Testis (tissue), 3 donors: ENCODE measurements around the gene SH3RF3. TPM values are rescaled to one million over a fixed set of nuclear protein-coding genes. Genes with fewer than 3 reads are reported as not detected.
A peak's percentile ranks its signal among the peaks of the same experiment; 100 is the strongest.

Experiments used
- DNase-seq: peaks from one replicate; pipeline ENCODE4 v3.0.0-alpha.2; 2019
- H3K27ac ChIP-seq, 2 donors: fragments of 200-600 bp; sonication (generic); one replicate each; pipeline ENCODE4 v1.5.1; 2019
- H3K27me3 ChIP-seq: fragments of 200-600 bp; sonication (generic); one replicate; pipeline ENCODE4 v1.5.1; 2019
- H3K36me3 ChIP-seq: fragments of 200-600 bp; sonication (generic); one replicate; pipeline ENCODE4 v1.5.1; 2017; ENCODE audit warnings: low read depth; ENCODE audit errors: missing control alignments
- H3K4me1 ChIP-seq: fragments of 200-600 bp; sonication (generic); one replicate; pipeline ENCODE4 v1.5.1; 2019
- H3K4me3 ChIP-seq, 2 donors: fragments of 200-600 bp; sonication (generic); one replicate each; pipeline ENCODE4 v1.5.1; 2017 to 2019
- H3K9me3 ChIP-seq: fragments of 200-600 bp; sonication (generic); one replicate; pipeline ENCODE4 v1.5.1; 2017
- CTCF ChIP-seq, 3 experiments: fragments of 450-650 bp in 2 of 3; fragments of 200-600 bp in 1 of 3; sonication (generic) in 1 of 3; IDR thresholded peaks; one replicate each; pipeline ENCODE4 v1.5.1; 2016 to 2019; ENCODE audit warnings: antibody characterized with exemption in 3 of 3, mild to moderate bottlenecking in 2 of 3, moderate library complexity in 1 of 3
- POLR2A ChIP-seq: fragments of 450-650 bp; IDR thresholded peaks from one replicate; pipeline ENCODE4 v1.6.1; 2017; ENCODE audit warnings: antibody characterized with exemption, mild to moderate bottlenecking, moderate library complexity
- WGBS, 2 donors: methylation state at CpG; one replicate each; pipeline ENCODE4 v1.1.5; 2018; 5-methylcytosine and 5-hydroxymethylcytosine counted together
- intact Hi-C: fragments of 100-400 bp; cut with DNase I; formaldehyde crosslinking; loops from one replicate; pipeline ENCODE4 v1.15.1; 2023; ENCODE audit warnings: low total_unique reads
- polyA plus RNA-seq: library from polyadenylated mRNA; stranded (reverse); fragments of 350-450 nt; fragmentation: Illumina TruSeq; extraction: RNeasy Lipid Tissue Mini Kit (QIAGEN cat#74804); gene quantifications from one replicate; pipeline ENCODE4 v1.2.3, GENCODE V29; 2014; ENCODE audit warnings: low read depth, low replicate concordance; ENCODE audit not compliant: insufficient read depth
- total RNA-seq, 2 donors: library from RNA; depleted of rRNA; stranded (reverse); fragments of >200 nt; gene quantifications; one replicate each; pipeline ENCODE4 v1.2.3, GENCODE V29; 2016

The SH3RF3 gene
- total and polyA plus RNA-seq, 3 donors from 2014 or later: 9.3 to 20.1 (median 16.5) TPM

- Histone ChIP-seq H3K27me3 (no peaks in the 10 kb centered on the region), H3K4me3 (no peak overlapping the region), H3K36me3 (no peaks in the 10 kb centered on the region), H3K4me1 (peaks cover 35% of the 10 kb centered on the region), H3K9me3 (no peaks in the 10 kb centered on the region), H3K27ac (peak overlapping the region in 1 of 2 donors; percentile 76)
- intact Hi-C loops: loop anchor here (10.0 kb wide), 1 partner anchor 73 kb away; no protein-coding TSS in a partner anchor
- DNase-seq: peak; percentile 54
- TF ChIP-seq POLR2A (no peak), CTCF (IDR thresholded peaks at IDR 0.05) (peak in 1 of 3 experiments; percentile 11)
- WGBS, 2 donors: 48 to 59% methylated on average over 26 to 36 of the region's 36 CpGs
Measured at GRCh38 chr2:109171444-109172334, 42.7 kb downstream of the SH3RF3 start.

- TF ChIP-seq CTCF (IDR thresholded peaks at IDR 0.05) (no peak), POLR2A (no peak)
Measured at GRCh38 chr2:109172556-109173105, 43.6 kb downstream of the SH3RF3 start.

GRCh38 chr2:109173311-109174171 lies 44.5 kb downstream of the SH3RF3 start:
- intact Hi-C loops: loop anchor here (10.0 kb wide), 1 partner anchor 71 kb away; no protein-coding TSS in a partner anchor
- peaks cover 35% of the 10 kb centered on the region for H3K4me1 ChIP-seq
- H3K4me3 ChIP-seq: no peak overlapping the region
- H3K36me3 ChIP-seq: no peaks in the 10 kb centered on the region
- peak; percentile 84 for DNase-seq
- H3K27me3 ChIP-seq: no peaks in the 10 kb centered on the region
- peak overlapping the region; percentile 51 to 76 for H3K27ac ChIP-seq
- no peaks in the 10 kb centered on the region for H3K9me3 ChIP-seq
- WGBS, 2 donors: 42 to 54% methylated on average over 13 to 19 of the region's 19 CpGs
- TF ChIP-seq POLR2A: no peak
- TF ChIP-seq CTCF (IDR thresholded peaks at IDR 0.05): no peak

More at GRCh38 chr2:109172556-109173105, 43.6 kb downstream of the SH3RF3 start:
- WGBS, 2 donors: 69 to 75% methylated on average over 7 of the region's 7 CpGs
- Histone ChIP-seq H3K36me3 (no peaks in the 10 kb centered on the region), H3K4me1 (peaks cover 35% of the 10 kb centered on the region), H3K27me3 (no peaks in the 10 kb centered on the region), H3K9me3 (no peaks in the 10 kb centered on the region), H3K4me3 (no peak overlapping the region), H3K27ac (peak overlapping the region; percentile 51 to 76)
- intact Hi-C loops: loop anchor here (10.0 kb wide), 1 partner anchor 72 kb away; no protein-coding TSS in a partner anchor
- no peak for DNase-seq

GRCh38 chr2:109174214-109174613 lies 45.2 kb downstream of the SH3RF3 start:
- H3K4me1 ChIP-seq: peaks cover 35% of the 10 kb centered on the region
- TF ChIP-seq CTCF (IDR thresholded peaks at IDR 0.05) (no peak), POLR2A (no peak)
- WGBS, 2 donors: 84 to 85% methylated on average over 4 of the region's 4 CpGs
- no peak overlapping the region for H3K4me3 ChIP-seq
- H3K27ac ChIP-seq: peak overlapping the region in 1 of 2 donors; percentile 76
- no peaks in the 10 kb centered on the region for H3K27me3 ChIP-seq
- H3K36me3 ChIP-seq: no peaks in the 10 kb centered on the region
- intact Hi-C loops: loop anchor here (10.0 kb wide), 1 partner anchor 71 kb away; no protein-coding TSS in a partner anchor
- DNase-seq: no peak
- no peaks in the 10 kb centered on the region for H3K9me3 ChIP-seq
